DLD1 (cell line): ENCODE results near the gene LBX1.

Experiments used
- in situ Hi-C: cut with HindIII; loops from 2 replicates; pipeline ENCODE4 v1.10.0; 2017; ENCODE audit warnings: low sequenced_read_pairs

LBX1 gene

GRCh38 chr10:101244321-101245050 is 15.2 kb upstream of the LBX1 start:
- in situ Hi-C loops = no loop called here

DNA sequence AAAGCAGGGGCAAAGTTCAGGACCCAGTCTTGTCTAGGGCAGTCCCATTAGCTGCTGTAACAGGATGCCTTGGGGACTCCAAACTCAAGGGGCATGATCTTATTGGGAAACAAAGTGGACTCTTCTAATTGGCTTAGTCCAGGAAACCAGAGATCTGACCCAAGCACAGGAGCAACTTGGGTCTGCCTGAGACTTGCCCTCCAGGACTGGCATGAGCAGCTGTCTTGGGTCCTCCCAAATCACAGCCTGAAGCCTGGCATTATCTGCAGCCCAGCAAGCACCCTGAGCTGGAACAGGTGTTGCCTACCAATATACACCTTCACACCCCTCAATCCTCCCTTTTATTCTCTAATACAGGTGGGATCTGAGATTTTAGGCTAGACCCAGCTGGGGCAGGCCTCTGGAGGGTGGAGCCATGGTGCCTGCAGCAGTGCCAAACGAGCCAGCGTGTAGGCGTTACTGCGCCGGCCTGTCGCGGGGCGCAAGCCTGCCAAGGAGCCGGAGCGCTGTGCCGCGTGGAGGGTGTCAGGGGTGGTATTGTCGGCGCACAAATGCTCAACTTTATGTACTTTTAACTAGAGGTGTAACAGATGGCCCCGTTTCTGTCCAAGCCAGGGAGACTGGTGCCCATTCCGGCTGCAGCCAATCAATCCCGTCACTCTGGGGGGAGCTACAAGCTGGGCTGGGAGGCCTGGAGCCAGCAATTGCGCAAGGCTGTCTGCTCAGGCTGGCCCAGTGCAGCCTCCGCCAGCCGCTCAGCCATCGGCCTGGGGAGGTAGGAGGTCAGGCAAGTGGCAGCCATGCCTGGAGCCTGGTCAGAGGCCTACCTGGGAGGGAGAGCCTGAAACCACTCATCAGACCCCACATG is 12.8 kb upstream of the LBX1 start:
- in situ Hi-C loops = no loop called here

- in situ Hi-C loops = no loop called here
Observed at GRCh38 chr10:101238732-101239105, 9.5 kb upstream of the LBX1 start.

GRCh38 chr10:101237982-101238731 is 8.9 kb upstream of the LBX1 start:
- in situ Hi-C loops = no loop called here

- in situ Hi-C loops = no loop called here
Observed at GRCh38 chr10:101237081-101237981, 8.1 kb upstream of the LBX1 start.

DNA sequence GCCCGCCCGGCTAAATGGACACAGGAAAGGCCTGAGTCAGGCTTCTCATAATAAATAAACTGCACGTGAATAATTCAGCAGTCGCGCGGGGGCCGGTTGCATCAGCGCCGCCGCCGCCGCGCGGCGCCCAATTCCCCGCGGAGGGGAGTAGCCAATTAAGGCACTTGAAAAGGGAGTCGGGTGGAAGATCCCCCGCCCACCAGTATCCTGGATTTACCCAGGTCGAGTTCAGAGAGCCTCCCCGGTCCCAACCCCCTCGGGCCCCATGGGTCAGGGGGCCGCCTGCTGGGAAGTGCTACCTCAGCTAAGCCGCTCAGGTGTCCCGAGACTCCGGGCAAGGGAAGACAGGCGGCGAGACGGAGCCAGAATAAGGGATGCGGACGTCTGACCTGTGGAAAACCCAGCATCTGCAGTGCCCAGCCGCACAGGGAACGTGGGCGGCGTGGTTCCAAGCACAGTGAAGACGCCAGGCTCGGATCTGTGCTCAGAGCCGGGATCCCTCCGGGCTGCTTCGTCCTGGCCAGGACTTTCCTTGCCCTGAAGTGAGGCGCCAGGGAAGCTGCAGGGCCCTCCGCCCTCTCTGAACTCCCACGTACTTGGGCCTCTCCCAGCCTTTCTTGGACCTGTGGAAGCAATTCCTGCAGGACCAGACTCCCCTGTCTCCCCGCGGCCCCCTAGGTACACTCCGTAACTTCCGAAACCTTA is 7.3 kb upstream of the LBX1 start:
- in situ Hi-C loops = no loop called here

DNA sequence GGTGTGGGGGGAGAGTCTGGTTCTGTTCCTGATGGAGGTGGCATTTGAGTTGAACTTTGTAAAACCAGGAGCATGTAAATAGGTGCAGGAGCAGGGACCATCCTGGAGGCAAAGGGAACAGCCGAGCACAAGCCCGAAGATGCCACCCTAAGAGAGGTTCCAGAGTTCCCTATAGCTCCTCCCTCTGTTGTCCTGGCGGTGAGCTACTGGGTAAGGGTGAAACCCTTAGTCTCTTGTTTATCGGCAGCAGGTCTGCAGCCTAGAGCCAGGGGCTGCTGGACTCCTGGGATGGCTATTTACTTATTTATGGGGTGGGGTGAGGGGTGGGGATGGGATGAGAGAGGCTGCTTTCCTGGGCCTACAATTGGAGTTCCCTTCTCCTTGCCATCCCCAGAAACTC is 6.5 kb upstream of the LBX1 start:
- in situ Hi-C loops = no loop called here

DNA sequence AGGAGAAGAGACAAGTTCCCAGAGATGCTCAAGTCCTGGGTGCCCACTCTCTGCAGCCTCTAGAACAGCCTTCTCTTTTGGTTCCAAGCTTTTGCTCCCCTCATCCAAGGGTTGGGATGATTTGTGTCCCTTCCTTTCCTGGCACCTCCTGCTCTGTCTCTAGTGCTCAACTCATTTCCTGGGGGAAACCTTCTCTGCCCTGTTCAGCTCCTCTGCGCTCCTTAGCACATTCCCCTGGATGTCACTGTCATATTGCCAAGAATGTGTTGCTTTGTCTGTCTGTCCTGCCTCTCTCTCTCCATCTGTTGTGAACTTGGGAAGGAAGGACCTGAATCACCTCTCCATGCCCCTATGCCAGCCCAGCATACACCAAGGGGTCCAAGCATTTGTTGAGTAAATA is 5.1 kb upstream of the LBX1 start:
- in situ Hi-C loops = no loop called here

DNA sequence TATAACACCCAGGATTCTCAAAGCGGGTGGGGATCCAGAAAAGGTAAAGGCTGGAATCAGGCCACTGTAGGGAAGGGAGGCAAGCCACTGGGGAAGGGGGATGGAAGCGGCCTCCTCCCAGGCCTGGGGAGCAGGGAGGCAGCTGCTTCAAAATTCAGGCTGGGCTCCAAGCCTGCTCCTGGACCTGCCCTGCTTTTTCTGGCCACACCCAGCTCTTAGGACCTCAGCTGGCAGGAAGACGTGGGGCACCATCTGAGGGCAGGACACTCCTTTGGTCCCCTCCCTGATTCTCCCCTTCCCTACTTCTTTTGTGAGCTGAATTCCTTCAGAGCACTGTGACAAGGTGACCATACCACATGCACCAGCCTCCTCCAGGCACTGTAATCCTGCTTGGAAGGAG is 4.6 kb upstream of the LBX1 start:
- in situ Hi-C loops = no loop called here

DNA sequence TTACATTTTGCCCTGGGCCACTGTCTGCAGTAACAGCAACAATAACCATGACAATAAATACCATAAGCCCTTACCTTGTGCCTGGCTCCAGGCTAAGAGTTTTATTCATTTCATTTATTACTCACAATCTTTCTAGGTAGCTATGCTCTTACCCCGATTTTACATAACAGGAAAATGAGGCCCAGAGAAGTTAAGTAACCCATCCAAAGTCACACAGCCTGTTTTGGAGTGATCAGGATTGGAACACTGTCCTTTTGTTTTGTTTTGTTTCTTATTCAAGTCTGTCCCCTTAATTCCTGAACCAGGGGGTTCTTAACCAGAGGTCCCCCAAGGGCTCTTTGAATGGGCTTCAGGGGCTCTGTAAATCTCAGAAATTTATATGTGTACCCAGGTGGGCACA is 4.2 kb upstream of the LBX1 start:
- in situ Hi-C loops = no loop called here

- in situ Hi-C loops = no loop called here
Observed at GRCh38 chr10:101231912-101232689, 2.8 kb upstream of the LBX1 start.

- in situ Hi-C loops = no loop called here
Observed at GRCh38 chr10:101231092-101231491, 1.8 kb upstream of the LBX1 start.

- in situ Hi-C loops = no loop called here
Observed at GRCh38 chr10:101230183-101230917, 1.1 kb upstream of the LBX1 start.

DNA sequence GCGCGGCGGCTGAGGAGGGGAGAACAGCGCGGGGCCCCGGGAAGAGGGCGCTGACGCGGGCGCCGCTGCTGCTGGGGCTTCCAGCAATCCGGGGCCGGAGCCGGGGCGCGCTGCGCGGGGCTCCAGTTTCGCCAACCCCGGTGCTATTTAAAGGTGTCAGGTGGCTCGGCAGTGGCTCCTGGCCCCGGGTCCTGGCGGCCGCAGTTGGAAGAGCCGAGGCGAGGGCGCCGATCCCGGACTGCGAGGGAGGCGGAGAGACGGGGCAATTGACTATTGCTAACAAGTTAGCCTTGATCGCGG is 347 bp downstream of the LBX1 start:
- in situ Hi-C loops = no loop called here

DNA sequence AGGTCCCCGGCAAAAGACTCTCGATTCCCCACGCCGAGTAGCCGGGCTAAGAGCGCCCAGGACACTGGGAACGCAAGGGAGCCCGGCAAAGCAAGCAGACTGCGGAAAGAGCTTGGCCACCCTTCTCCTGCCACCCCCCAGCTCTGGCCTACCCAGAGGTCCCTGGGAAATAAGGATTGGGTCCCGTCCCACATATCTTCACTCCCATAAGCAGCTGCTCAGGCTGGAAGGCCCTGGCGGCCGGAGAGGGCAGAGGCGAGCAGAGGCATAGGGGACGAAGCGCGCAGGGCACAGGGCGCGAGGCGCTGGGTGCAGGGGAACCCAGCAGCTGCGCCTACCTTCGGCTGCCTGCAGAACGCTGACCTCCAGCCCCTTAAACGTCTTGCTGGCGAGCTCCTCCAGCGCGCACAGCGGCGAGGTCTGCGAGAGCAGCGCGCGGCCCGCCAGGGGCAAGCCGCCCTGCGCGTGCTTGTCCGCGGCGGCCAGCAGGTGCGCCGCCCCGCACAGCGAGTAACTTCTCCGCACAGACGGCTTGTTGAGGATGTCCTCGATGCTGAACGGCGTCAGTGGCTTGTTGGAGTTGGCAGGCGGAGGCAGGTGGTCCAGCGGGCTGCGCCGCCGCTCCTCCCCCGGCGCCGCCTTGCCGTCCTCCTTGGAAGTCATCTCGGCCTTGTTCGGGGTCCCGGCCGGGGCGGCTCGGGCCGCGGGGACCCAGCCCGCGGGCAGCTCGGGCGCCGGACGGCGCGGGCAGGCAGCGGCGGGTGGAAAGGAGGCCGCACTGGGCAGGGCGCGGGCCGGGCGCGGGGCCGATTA is 904 bp downstream of the LBX1 start:
- in situ Hi-C loops = no loop called here

- in situ Hi-C loops = no loop called here
Observed at GRCh38 chr10:101227429-101228152, 1.7 kb downstream of the LBX1 start.
